Right forelimb (tissue), 1 donor: Measurements from ENCODE around the gene IDH1.

ENCODE experiments used
- DNase-seq: peaks from one replicate; pipeline ENCODE4 v3.0.0-alpha.2; 2018

The IDH1 gene

DNA sequence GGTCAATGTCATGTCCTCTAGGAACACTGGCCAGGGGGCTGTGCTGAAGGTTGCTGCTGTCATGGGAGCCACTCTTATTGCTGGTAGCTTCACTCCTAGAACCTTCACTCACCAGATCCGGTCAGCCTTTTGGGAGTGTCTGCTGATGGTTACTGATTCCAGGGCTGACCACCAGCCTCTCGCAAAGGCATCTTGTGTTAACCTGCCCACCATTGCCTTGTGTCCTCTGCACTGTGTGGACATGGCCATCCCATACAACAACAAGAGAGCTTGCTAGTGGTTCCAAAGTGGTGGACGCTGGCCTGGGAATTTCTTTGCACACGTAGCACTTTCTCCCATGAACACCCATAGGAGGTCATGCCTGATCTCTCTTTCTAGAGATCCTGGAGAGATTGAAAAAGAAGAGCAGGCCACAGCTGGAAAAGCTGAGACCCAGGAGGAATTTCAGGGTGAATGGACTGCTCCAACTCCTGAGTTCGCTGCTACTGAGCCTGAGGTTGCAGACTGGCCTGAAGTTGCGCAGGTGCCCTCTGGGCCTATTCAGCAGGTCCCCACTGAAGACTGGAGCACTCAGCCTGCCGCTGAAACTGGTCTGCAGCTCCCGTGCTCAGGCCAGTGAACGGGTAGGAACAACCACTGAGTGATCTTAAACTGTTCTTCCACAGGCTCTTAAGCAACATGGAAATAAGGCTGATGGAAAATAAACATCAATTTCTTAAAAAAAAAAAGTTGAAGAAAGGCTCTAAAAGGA, 46.4 kb downstream of the IDH1 start:
- no peak for DNase-seq

DNA sequence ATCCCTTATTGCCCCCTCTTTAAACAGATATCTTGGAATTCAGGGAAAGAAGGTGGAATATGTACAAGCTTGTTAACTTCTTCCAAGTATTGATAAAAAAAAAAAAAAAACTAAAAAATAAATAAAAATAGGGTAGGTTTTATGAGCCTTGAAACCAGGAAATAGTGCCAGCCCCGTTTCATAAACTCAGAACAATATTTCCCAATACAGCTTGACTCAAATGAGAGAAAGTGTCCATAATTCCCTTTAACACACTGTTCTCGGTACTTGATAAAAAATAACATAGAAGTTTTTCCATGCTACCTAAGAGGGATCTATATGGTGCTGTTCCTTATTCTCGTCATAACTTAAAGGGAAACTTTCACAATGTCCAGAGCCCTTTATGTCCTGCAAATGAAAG, 47.1 kb downstream of the IDH1 start:
- no peak for DNase-seq

GRCh38 chr2:208204166-208204565, 50.7 kb downstream of the IDH1 start:
- no peak for DNase-seq

DNA sequence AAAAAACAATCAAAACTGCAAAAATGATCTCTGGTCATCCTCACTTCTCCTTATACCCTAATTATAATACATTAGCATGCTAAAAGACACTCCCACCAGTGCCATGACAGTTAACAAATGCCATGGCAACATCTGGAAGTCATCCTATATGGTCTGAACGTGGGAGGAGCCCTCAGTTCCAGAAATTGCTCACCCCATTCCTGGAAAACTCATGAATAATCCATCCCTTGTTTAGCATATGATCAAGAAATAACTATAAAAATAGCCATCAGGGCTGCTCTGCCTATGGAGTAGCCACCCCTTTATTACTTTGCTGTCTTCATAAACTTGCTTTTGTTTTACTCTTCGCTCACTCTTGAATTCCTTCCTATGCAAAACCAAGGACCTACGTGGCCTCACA, 59.3 kb downstream of the IDH1 start:
- DNase-seq, result no peak

DNA sequence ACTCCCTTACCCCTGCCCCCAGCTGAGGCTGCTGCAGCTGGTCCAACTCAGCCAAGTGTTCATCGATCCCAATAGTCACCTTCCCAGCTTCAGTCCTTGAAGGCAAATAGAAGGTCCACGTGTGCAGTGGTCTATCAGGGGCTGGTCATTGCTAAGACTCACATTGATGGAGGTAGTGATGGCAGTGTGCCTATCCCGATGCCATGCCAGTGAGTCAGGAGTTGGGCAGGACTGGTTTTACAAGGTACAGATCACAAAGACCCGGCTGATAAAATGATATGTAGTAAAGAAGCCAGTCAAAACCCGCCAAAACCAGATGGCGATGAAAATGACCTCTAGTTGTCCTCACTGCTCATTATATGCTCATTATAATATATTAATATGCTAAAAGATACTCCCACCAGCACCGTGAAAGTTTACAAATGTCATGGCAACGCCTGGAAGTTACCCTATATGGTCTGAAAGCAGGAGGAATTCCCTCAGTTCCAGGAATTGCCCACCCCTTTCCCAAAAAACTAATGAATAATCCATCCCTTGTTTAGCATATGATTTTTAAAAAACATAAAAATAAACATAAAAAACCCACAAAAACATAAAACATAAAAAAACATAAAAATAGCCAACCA, 62.1 kb downstream of the IDH1 start:
- DNase-seq, result no peak

GRCh38 chr2:208189810-208190503, 64.9 kb downstream of the IDH1 start, which contains the start of gene C2orf80:
TSS of gene C2orf80 (minus strand) at chr2:208190030. CDS start at chr2:208186986, 3,044 bp downstream.
- DNase-seq, result no peak

GRCh38 chr2:208189069-208189809, 65.6 kb downstream of the IDH1 start:
- DNase-seq, result no peak

GRCh38 chr2:208186893-208187292, 68.0 kb downstream of the IDH1 start:
- DNase-seq, result no peak

GRCh38 chr2:208186465-208186864, 68.4 kb downstream of the IDH1 start:
- DNase-seq, result no peak
